PC-9 (cell line): ENCODE measurements around the gene EML5.

ENCODE experiments used
- EZH2 ChIP-seq: fragments of 200-600 bp; sonication (generic); IDR thresholded peaks from 2 replicates; pipeline ENCODE4 v1.8.0; 2017; ENCODE audit warnings: antibody characterized with exemption, low read depth
- TF ChIP-seq, protein P1 (sequence below): fragments of 200-600 bp; sonication (generic); conservative IDR thresholded peaks from 2 replicates; pipeline ENCODE4 v1.6.1; 2017; ENCODE audit warnings: mixed run types, antibody characterized with exemption, mild to moderate bottlenecking, moderate library complexity

DNA sequence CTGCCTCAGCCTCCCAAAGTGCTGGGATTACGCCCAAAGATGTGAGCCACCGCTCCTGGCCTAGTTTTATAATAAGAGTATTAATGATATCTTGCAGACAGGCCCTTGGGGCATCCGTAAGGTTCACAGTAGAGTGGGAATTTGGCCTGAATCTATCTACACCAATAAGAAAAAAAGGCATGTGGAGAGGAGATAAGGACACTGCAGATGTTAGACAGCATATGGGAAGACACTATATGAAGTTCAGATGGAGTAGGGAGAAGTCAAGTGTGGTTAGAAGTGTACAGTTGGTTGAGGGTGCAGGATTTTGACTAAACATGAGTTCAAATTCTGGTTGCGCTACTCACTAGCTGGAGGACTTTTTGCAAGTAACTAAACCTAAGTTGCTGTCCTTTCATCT is 23.2 kb upstream of the EML5 start:
- TF ChIP-seq, protein P1, sequence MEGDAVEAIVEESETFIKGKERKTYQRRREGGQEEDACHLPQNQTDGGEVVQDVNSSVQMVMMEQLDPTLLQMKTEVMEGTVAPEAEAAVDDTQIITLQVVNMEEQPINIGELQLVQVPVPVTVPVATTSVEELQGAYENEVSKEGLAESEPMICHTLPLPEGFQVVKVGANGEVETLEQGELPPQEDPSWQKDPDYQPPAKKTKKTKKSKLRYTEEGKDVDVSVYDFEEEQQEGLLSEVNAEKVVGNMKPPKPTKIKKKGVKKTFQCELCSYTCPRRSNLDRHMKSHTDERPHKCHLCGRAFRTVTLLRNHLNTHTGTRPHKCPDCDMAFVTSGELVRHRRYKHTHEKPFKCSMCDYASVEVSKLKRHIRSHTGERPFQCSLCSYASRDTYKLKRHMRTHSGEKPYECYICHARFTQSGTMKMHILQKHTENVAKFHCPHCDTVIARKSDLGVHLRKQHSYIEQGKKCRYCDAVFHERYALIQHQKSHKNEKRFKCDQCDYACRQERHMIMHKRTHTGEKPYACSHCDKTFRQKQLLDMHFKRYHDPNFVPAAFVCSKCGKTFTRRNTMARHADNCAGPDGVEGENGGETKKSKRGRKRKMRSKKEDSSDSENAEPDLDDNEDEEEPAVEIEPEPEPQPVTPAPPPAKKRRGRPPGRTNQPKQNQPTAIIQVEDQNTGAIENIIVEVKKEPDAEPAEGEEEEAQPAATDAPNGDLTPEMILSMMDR = no peak
- no peak for TF ChIP-seq EZH2
